ENCODE results near the gene USP19.

The USP19 gene

GRCh38 chr3:49123687-49124086 is 3.1 kb upstream of the USP19 start:
- TF ChIP-seq POLR2A (IDR thresholded peaks at IDR 0.05; ENCODE audit: low read depth, low read length), result no peak
- FAIRE-seq (no peak), DNase-seq (ENCODE audit: insufficient read length, low spot score) (no peak)

DNA sequence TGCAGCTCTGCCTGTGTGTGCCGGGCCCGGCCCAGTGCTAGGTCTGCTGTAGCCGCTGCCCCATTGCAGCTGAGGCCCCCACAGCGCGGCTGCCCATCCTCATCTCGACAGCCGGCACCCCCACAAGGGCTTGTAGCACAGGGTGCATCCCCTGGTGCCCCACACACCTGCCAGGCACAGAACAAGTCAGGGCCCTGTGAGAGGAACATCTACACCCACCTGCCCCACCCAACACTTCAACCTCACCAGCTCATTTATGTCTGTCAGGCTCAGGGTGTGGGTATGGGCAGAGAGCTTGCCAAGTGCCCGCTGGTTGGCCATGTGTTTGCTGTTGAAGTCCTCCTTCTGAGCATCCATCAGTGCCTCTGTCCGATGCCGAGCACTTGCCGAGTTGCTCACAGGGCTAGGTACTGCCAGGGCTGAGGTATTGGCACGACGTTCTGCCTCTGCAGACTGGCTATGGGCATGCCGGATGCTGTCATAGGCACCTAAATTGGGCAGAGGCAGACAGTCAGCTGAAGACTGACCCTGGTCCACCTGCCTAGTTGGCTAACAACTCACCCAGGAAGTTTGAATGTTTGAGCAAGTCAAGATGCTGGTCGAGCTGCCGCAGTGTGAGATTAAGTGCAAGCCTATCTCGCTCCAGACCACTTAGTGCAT is 2.4 kb upstream of the USP19 start:
- TF ChIP-seq POLR2A (IDR thresholded peaks at IDR 0.05; ENCODE audit: low read depth, low read length), result no peak
- DNase-seq (ENCODE audit: insufficient read length, low spot score), result no peak
- no peak for FAIRE-seq

- no peak for TF ChIP-seq POLR2A (IDR thresholded peaks at IDR 0.05; ENCODE audit: low read depth, low read length)
- DNase-seq (ENCODE audit: insufficient read length, low spot score) (no peak), FAIRE-seq (no peak)
Measured at GRCh38 chr3:49122451-49122850, 1.8 kb upstream of the USP19 start.

DNA sequence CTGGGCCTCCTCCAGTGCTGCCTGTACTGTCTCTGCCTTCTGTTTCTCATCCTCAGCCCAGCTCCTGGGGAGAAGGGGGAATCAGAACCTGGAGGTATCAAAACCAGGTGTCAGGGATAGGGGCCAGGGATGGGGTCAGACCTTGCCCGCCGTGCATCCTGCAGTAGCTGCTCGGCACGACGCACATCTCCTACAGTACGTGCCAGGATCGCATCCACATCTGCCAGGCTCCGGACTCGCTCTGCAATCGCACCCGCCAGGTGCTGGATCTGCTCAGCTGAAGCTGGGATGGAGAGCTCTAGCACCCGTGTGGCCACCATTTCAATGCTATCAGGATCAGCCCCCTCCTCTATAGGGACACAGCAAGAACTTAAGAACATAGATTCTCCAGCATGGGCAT is 1.4 kb upstream of the USP19 start:
- DNase-seq (ENCODE audit: insufficient read length, low spot score), result no peak

DNA sequence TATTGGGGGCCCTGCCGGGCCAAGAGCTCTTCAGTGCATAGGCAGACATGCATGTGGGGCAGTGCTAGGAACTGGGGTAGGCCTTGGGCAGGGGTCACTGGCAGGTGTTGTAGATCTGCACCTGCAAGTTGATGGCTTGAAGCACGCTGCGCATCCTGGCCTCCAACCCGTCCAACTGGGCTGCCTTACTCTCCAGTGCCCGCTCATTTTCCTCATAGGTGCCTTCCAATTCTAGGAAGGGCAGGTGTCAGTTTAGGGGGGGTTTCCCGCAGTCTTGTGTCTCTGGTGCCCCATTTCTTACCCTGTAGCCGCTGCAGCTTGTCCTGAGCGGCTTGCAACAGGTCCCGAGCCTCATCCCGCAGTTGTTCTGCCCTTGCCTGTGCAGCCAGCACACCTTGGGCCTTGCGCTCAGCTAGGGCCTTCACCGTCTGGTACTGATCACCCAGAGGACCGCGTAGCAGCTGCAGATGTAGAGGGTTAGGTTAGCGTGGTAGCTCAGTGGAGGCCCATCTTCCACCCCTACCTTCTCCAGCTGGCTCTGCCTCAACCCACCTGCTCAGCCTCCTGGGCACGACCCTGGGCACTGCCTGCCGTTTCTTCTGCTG is 611 bp upstream of the USP19 start:
- DNase-seq (ENCODE audit: insufficient read length, low spot score), result no peak
- FAIRE-seq, result no peak
- TF ChIP-seq POLR2A (IDR thresholded peaks at IDR 0.05; ENCODE audit: low read depth, low read length), result no peak

More for the DNA sequence above, 1.4 kb upstream of the USP19 start:
- no peak for FAIRE-seq
- no peak for TF ChIP-seq POLR2A (IDR thresholded peaks at IDR 0.05; ENCODE audit: low read depth, low read length)

DNA sequence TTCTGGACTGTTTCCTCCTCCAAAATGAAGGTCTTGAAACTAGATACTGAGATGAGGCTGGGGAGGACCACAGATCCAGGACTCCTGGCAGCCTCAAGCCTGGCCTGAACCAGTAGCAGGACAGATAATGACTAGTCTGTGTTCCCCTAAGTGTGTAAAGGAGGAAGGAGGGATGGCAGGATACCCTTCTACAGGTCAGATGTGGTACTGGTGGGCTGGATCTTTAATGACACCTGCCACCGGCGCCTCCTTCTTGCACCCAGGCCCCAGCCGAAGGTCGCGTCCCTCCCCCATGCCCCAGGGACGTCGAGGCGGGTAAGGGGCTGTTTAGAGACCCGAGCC is 556 bp downstream of the USP19 start:
- DNase-seq (ENCODE audit: insufficient read length, low spot score), result no peak
- no peak for TF ChIP-seq POLR2A (IDR thresholded peaks at IDR 0.05; ENCODE audit: low read depth, low read length)
- no peak for FAIRE-seq

- DNase-seq (ENCODE audit: insufficient read length, low spot score) (no peak), FAIRE-seq (no peak)
- no peak for TF ChIP-seq POLR2A (IDR thresholded peaks at IDR 0.05; ENCODE audit: low read depth, low read length)
Measured at GRCh38 chr3:49119439-49119838, 1.2 kb downstream of the USP19 start.

DNA sequence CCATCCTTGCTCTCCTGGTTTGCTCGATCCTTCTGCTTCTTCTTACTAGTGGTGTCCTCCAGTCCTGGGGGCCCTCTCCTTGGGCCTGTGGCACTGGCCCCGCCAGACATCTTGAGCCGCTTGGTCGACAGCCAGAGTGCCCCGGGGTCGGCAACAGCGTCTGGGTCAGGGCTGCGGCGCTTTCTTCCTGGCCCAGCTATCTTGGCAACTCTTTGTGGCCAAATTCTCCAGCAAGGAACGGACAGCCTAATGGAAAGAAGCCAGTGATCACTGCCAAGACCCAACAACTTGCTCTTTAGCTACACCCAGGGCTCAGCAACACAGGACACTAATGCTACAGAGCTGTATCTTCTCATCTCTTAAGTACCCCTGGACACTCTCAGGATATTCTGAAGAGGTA is 1.6 kb downstream of the USP19 start:
- no peak for FAIRE-seq
- DNase-seq (ENCODE audit: insufficient read length, low spot score), result no peak
- TF ChIP-seq POLR2A (IDR thresholded peaks at IDR 0.05; ENCODE audit: low read depth, low read length), result no peak

DNA sequence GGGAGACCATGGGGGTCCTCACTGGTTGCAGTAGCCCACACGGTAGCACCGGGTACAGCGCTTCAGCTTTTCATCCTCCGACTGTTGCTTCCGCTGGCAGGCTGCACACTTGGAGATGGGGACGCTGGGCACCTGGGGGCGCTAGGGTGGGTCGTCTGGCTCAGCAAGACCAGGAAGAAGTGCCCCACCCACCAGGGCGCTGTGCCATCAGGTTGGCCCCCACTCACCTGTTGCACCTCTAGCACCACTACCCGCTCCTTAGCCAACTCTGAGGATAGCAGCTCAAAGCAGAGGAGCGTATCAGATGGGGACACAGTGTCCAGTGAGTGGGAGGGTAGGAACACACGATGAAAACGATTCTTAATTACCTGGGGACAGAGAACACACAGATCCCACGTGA is 8.4 kb downstream of the USP19 start:
- DNase-seq (ENCODE audit: insufficient read length, low spot score), result no peak
- TF ChIP-seq POLR2A (IDR thresholded peaks at IDR 0.05; ENCODE audit: low read depth, low read length), result no peak
- FAIRE-seq, result no peak

GRCh38 chr3:49111347-49111746 is 9.3 kb downstream of the USP19 start:
- FAIRE-seq (no peak), DNase-seq (ENCODE audit: insufficient read length, low spot score) (no peak)
- no peak for TF ChIP-seq POLR2A (IDR thresholded peaks at IDR 0.05; ENCODE audit: low read depth, low read length)

DNA sequence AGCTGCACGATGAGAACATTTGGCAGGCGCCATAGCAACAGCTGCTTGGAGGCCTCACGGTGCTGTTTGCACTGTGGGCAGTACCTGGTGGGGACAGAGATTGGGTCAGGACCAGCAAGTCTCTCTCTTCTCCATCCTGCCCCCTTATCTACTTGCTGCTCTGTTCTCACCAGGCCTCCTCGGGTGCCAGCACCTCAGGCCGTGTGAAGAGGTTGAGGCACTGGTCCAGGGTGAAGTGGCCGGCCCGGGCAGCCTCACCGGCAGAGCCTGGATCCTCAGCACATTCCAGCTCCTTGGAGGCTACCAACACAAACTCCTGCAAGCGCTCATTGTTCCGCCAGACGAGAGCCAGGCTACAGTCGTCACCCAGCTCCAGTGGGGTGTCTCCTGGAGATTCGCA is 9.8 kb downstream of the USP19 start:
- no peak for FAIRE-seq
- no peak for DNase-seq (ENCODE audit: insufficient read length, low spot score)
- TF ChIP-seq POLR2A (IDR thresholded peaks at IDR 0.05; ENCODE audit: low read depth, low read length), result no peak

DNA sequence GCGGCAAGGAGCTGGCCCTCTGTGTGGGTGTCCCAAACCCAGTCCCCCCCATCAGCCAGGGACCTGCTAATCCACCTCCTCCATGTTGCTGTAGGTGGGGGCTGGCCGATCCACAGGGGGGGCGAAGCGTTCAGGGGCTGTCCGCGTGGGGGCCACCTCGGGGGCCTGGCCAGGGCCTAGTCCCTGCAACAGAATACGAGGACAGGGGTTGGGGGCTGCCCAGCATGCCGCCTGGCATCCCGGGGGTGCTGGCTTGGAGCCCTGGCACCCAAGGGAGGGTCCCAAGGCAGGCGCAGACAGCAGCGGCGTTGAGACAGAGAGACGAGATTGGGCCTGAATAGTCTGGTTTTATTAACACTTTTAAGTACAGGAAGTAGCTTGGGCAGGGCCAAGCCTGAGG is 12.3 kb downstream of the USP19 start:
- no peak for TF ChIP-seq POLR2A (IDR thresholded peaks at IDR 0.05; ENCODE audit: low read depth, low read length)
- no peak for DNase-seq (ENCODE audit: insufficient read length, low spot score)
- FAIRE-seq, result no peak

DNA sequence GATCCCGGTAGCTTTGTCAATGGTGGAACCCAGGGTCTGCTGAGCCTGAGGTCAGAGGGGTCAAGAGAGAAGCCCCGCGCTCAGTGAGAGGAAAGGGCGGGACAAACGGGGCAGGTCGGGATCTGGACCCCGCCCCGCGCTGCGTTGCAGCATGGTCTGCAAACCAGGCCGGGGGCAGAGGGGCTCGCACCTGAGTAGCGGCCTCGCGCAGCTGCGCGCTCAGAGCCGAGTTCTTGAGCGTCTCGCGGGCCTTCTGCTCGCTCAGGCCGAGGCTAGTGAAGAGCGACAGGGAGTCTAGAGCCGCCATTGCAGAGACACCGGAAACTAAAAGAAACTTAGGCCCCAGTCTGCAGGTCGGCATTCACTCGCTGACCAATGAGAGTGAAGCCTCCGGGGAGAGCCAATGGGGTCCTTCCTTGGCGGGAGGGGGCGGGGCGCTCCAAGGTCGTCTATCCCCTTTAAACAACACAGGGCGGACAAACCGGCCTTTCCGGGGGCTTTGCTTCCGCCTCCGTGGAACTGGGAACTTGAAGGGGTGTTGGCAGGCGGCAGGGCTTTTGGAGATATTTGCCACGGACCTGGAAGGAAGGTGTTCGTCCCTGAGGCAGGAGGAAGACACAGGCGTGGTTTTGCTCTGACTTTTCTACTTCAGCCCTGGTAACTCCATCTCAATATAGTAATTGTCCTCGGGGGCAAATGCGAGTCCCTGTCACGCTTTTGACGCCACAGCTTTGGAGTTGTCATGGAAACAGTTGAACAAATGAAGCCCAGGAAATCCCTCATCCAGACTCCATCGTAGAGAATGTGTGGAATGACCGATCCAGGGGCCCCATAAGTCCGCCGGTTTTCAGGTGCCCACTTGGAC is 16.0 kb downstream of the USP19 start, which contains the start of gene QARS1:
Gene QARS1, minus strand, starts transcription at position 331 of the 865 bp plus-strand sequence. Its CDS starts 24 bp downstream, at position 307.
- no peak for FAIRE-seq
- peak; percentile 43; the same call in 1 of the 2 replicates for TF ChIP-seq POLR2A (IDR thresholded peaks at IDR 0.05; ENCODE audit: low read depth, low read length)

DNA sequence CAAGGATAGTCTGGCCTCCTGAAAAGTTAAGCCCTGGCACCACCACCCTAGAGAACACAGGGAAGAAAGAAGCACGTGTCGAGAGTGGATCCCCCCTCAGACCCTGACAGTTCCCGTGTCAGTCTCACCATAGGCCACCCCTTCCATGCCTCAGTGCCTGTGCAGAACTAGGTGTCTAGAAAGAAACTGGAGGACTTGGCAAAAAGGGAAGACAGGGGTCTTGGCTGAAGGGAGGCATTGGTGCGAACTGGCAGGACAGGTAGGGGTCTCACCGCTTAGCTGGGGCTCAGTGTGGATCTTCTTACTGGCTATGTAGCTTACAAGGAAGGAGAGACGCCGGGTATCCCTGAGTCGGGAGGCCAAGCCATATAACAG is 16.6 kb downstream of the USP19 start:
- FAIRE-seq (no peak), DNase-seq (ENCODE audit: insufficient read length, low spot score) (no peak)
- TF ChIP-seq POLR2A (IDR thresholded peaks at IDR 0.05; ENCODE audit: low read depth, low read length), result no peak

More for the DNA sequence above, 16.0 kb downstream of the USP19 start, which contains the start of gene QARS1:
- peak; percentile 97 for DNase-seq (ENCODE audit: insufficient read length, low spot score)
